NB4 (cell line): ENCODE results near the gene GRIFIN.

ENCODE experiments used
- DNase-seq: peaks from one replicate; pipeline ENCODE4 v3.0.0; 2010; ENCODE audit warnings: low read depth
- H3K4me3 ChIP-seq: one replicate; pipeline ENCODE4 v1.5.1; 2011; ENCODE audit warnings: mild to moderate bottlenecking, low read depth, low read length, moderate library complexity
- MYC ChIP-seq: IDR thresholded peaks from 2 replicates; pipeline ENCODE4 v1.6.1; 2011; ENCODE audit warnings: low read depth, low read length
- POLR2A ChIP-seq: IDR thresholded peaks from 2 replicates; pipeline ENCODE4 v1.6.1; 2011; ENCODE audit warnings: mild to moderate bottlenecking; ENCODE audit not compliant: insufficient read length; ENCODE audit errors: extremely low read depth
- TF ChIP-seq, protein P1 (sequence below): IDR thresholded peaks from 2 replicates; pipeline ENCODE4 v1.6.1; 2011; ENCODE audit warnings: low read depth, low read length
- TF ChIP-seq, protein P2 (sequence below): IDR thresholded peaks from one replicate; pipeline ENCODE4 v1.5.1; 2012; ENCODE audit warnings: low read depth, low read length

The GRIFIN gene

DNA sequence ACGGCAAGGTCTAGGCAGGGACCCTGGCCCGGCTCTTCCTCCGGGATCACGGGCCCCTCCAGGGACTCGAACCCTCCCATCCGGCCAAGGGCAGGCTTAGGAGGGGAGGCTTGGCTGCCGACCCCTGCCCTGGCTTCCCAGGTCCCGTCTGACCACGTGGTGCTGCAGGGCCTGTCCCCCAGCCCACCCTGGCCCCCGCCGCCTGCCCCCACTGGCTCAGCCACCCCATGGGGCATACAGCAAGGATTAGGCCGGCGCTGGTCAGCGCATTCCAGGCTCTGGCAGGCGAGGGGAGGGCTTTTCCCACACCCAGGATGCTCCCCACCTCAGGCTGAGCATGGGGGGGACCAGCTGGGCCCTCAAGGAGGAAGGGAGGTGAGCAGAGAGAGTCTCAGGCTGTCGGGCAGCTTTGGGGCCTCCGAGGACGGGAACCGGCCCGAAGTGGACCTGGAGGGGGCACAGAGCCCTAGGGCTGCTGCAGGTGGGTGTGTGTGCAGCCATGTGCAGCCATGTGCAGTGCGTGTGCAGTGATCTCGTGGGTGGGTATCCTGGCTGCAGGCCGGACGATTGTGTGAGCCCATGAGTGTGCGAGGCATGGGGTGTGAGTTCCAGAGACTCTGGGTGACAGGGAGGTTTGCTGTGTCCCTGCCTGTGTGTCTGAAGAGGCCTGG is 713 bp upstream of the GRIFIN start:
- peak; percentile 15 for DNase-seq
- no peak overlapping the region for H3K4me3 ChIP-seq
- TF ChIP-seq POLR2A: no peak
- TF ChIP-seq, protein P1, sequence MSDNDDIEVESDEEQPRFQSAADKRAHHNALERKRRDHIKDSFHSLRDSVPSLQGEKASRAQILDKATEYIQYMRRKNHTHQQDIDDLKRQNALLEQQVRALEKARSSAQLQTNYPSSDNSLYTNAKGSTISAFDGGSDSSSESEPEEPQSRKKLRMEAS: no peak

DNA sequence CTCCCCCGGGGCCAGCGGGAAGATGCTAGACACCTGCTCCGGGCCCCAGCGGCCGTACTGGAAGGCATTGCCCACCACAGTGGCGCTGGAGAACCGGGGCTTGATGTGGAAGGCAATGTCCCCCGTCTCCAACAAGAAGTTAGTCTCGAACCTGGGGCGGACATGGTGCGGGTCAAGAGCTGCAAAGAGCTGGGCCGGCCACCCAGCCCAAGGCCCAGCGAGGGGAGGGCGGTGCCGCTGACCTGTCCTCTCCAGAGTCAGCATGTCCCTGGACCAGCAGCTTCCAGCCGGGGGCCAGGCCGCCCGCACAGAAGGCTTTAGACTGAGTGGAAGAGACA is 551 bp downstream of the GRIFIN start:
- TF ChIP-seq MYC (no peak), POLR2A (no peak)
- TF ChIP-seq, protein P2, sequence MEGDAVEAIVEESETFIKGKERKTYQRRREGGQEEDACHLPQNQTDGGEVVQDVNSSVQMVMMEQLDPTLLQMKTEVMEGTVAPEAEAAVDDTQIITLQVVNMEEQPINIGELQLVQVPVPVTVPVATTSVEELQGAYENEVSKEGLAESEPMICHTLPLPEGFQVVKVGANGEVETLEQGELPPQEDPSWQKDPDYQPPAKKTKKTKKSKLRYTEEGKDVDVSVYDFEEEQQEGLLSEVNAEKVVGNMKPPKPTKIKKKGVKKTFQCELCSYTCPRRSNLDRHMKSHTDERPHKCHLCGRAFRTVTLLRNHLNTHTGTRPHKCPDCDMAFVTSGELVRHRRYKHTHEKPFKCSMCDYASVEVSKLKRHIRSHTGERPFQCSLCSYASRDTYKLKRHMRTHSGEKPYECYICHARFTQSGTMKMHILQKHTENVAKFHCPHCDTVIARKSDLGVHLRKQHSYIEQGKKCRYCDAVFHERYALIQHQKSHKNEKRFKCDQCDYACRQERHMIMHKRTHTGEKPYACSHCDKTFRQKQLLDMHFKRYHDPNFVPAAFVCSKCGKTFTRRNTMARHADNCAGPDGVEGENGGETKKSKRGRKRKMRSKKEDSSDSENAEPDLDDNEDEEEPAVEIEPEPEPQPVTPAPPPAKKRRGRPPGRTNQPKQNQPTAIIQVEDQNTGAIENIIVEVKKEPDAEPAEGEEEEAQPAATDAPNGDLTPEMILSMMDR: no peak
- TF ChIP-seq, protein P1: no peak
- DNase-seq: peak; percentile 9
- no peak overlapping the region for H3K4me3 ChIP-seq

DNA sequence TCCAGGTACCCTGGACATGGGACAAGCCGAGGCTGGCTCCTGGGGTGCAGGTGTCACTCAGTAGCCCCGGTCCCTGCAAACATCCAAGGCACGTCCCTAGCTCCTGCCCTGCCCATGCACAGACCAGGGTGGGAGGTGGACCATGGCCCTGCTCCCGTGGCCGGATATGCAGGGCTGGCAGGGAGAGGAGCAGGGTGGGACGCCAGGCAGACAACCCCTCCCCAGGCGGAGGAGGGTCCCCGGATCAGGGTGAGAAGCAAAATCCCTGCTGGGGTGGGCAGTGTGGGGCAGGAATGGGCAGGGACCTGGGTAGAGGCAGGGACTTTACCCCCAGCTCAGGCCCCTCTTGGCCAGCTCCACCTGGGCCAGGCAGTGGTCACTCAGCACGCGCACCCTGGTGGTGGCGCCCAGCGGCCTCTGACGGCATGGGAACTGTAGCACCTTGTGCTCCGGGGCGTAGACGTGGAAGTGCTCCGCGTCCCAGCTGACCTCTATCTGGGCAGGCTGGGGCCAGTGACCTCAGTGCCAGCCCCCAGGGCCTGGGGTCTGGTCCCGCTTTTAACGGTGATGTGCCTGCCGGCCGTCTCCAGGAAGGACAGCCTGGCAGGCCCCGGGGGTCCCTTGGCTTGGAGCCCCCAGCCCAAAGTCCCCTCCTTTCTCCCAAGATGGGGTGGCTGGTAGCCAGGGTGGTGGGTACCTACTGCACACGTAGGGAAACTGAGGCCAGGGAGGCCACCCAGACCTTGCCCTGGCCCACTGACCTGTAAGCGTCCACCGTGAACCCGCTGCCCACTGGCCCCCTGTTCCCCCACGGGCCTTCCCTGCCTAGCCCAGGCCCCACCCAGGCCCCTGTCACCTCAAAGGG is 1.2 kb downstream of the GRIFIN start:
- H3K4me3 ChIP-seq: no peak overlapping the region
- DNase-seq: peak; percentile 12
- TF ChIP-seq POLR2A (no peak), MYC (no peak)
- TF ChIP-seq, protein P2: no peak
- TF ChIP-seq, protein P1: no peak

DNA sequence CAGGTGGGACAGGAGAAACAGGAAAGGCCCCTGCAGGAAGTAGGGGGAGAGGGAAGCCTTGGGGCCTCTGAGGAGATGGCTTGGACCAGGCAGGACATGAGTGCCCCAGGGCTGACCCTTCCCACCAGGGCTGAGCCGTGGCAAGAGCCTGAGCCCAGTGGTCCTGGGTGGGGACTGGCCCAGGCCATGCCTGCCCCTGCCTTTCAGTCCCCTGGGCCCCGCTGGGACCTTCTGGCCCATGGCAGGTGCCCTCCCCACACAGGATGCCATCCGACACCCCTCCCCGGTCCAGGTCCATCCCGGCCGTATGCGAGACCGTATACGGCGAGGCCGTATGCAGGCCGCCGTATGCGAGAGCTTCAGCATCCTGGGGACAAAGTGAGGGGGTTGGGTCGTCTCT is 2.0 kb downstream of the GRIFIN start:
- TF ChIP-seq, protein P1: no peak
- TF ChIP-seq MYC (no peak), POLR2A (no peak)
- TF ChIP-seq, protein P2: no peak
- no peak overlapping the region for H3K4me3 ChIP-seq
- DNase-seq: peak; percentile 10

DNA sequence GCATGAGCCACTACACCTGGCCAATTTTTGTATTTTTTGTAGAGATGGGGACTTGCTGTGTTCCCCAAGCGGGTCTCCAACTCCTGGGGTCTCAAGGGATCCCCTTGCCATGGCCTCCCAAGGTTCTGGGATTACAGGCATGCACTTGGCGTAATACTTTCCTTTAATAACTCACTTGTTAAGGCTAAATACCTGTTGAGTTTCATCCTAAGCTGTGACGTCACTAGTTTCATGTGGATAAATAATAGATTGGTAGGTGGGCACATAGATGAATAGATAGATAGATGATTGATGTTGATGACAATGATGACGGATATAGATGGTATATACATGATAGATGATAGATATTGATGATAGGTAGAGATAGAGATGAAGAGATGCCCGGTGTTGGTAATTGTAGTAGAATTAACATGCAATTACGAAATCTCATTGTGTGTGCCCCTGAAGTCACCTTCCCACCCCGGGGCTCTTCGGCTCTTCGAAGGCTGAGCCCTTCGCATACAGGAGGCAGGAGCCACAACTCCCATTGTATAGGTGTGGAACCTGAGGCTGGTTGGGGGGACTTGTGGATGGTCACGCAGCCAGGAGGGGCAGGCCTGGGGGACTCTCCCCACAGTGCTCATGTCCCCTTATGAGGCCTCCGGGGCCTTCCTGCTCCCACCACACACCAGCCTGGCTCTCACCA is 2.6 kb downstream of the GRIFIN start:
- DNase-seq: peak; percentile 9
- TF ChIP-seq, protein P2: no peak
- TF ChIP-seq, protein P1: no peak
- TF ChIP-seq MYC (no peak), POLR2A (no peak)
- no peak overlapping the region for H3K4me3 ChIP-seq

DNA sequence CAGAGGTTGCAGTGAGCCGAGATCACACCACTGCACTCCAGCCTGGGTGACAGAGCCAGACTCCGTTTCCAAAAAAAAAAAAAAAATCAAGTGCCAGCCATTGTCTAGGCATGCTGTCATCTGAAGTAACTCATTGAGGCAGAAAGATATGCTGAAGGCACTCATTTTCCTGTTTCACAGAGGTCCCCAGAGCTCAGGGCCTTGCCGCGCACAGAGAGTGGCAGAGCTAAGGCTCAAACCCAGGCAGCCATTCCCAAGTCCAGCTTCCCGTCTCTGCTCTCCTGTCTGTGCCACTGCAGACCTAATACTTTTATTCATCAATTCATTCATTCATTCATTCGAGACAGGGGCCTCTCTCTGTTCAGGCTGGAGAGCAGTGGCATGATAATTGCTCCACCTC is 3.5 kb downstream of the GRIFIN start:
- TF ChIP-seq, protein P2: no peak
- TF ChIP-seq POLR2A: no peak
- no peak for TF ChIP-seq MYC
- TF ChIP-seq, protein P1: no peak
- no peak overlapping the region for H3K4me3 ChIP-seq
- DNase-seq: no peak
